ENCODE data around the gene LUC7L3.
"Not testable (repeated sequence)": the region's sequence is repeated elsewhere in the genome, so short reads cannot be mapped to it uniquely, and the experiment has no call there.

Gene LUC7L3

DNA sequence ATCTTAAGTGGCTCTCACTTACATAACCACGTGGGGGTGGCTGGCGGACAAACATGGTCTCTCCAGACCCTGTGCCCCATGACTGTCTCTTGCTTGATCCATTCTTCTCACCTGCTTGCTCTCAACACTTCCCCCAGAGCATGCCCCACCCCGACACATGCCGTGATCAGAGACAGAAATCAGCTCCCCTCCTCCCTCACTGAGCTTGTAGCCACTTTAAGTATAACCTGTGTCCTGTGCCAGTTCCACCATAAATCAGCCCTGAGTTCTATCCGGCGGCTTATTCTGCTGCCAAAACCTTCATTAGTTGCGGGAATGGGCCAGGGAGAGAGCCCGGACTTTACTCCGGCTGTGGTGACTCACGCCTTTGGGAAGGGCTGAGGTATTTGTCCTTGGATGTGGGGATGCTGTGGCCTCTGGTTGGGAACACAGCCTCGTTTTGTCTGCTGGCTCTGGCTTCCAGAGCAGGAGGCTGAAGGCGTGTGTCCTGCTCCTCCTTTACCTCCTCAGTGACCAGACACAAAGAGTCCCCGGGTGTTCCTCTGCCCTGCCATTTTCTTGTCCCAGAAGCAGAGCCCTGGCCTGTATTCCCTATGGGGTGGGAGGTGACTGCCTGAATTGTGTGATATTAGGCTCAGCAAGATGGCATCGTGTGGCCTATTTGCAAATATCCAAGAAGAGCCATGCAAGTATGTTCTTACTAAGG is 32.8 kb upstream of the LUC7L3 start:
- DNase-seq = no peak

DNA sequence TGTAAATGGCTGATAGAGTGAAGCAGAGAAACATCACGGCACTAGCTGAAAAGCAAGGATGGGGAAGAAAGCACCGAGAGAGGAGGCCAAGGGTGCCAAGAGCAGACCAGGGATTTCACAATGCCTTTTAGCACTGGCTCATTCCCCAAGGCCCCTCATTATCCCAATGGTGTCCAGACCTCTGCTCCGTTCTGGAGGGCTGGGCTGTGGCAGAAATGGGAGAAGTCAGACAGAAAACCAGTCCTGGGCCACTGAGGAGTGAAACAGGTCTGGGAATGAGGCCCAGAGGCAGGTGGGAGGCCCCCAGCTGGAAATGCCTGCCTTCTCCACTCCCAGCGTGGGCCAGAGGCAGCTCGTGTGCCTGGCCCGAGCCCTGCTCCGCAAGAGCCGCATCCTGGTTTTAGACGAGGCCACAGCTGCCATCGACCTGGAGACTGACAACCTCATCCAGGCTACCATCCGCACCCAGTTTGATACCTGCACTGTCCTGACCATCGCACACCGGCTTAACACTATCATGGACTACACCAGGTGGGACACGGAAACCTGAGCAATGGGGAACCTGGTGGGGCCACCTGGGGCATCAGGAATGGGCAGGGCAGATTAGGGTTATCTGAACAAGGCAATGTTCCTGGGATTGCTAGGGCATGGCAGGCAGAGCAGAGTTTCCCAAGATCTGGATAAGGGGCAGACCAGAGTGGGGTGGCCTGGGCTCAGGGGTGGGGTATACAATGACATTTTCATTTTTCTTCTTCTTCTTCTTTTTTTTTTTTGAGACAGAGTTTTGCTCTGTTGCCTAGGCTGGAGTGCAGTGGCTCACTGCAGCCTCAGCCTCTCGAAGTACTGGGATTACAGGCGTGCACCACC is 32.0 kb upstream of the LUC7L3 start:
- DNase-seq = no peak

DNA sequence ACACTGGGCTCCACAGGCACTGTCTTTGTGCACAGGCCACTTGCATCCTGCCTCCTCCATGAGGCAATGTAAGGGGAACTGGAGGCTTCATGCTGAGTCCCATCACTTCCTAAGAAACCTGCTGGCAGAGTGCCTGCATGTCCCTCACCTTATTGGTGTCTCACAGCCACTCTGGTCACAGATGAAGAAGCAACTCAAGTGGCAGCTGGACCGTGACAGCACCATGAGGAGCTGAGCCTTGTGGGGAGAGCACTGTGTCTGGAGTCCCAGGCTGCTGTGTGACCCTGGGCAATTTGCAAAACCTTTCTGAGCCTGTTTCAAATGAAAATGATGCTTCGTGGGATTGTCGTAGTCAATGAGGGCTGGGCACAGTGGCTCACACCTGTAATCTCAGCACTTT is 31.2 kb upstream of the LUC7L3 start:
- no peak for DNase-seq

DNA sequence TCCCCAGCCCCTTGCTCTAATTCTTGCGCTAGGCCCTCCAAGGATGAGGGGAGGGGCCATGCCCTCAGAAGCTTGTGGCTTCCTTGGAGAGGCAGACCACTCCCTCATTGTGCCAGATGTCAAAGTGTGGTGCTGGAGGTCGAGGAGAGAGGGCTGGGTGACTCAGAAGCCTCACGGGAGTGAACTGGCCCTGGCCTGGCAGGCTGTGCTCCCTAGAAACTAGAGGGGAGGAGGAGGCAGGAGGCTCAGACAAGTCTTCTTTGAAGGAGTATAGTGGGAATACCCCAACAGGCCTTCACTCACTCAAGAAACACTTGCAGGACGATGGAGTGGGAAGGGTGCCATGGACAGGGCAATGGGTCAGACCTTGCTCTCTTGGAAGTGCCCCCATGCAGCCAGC is 30.2 kb upstream of the LUC7L3 start:
- DNase-seq = no peak

DNA sequence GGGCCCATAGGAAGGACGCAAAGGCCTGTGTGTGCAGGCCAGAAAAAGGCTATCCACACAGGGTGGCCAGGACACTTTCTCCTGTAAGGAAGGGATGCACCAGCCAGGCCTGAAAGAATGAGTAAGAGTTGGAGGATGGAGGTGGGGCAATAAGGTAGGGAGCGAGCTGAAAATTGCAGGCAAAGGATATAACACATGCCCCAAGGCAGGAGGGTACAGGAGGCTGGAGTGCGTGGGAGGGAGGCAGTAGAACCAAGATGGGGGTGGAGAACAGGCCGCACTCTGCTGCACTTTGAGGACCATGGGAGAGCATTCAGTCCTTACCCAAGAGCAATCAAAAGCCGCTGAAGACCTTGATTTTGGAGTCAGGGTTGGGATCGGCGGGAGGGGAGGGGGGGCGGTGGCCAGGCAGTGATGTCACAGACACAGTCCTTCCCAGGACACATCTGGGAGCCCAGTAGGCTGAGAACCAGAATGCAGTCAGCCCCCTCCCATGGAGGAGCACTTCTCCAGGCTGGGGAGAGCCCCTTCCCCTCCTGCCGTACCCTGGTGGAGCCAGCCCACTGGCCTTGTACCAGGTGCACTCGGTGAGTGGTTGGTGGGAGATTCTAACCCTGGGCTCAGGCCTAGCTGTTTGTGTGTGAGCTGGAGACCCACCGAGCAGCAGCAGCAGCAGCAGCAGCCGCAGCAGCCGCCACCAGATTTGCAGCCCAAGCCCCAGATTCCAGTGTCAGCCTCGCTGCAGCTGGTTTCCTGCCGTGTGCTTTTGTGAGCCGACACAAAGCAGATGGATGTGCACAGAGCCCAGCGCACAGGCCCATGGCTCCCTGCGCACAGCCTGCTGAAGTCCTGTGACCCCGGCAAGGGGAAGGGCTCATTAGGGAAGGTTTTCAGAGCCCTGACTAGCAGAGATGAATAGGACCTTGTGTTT is 29.2 kb upstream of the LUC7L3 start:
- no peak for DNase-seq

DNA sequence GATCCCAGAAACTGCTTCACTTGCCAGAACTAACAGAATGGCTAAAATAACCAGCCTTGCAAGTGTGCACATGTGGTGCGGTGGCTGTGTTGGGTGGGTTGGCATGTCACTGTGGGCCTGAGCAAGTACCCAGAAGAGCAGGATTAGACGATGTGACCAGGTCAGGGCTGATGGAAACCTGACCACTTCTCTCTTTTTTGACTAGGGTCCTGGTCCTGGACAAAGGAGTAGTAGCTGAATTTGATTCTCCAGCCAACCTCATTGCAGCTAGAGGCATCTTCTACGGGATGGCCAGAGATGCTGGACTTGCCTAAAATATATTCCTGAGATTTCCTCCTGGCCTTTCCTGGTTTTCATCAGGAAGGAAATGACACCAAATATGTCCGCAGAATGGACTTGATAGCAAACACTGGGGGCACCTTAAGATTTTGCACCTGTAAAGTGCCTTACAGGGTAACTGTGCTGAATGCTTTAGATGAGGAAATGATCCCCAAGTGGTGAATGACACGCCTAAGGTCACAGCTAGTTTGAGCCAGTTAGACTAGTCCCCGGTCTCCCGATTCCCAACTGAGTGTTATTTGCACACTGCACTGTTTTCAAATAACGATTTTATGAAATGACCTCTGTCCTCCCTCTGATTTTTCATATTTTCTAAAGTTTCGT is 28.4 kb upstream of the LUC7L3 start:
- no peak for DNase-seq

DNA sequence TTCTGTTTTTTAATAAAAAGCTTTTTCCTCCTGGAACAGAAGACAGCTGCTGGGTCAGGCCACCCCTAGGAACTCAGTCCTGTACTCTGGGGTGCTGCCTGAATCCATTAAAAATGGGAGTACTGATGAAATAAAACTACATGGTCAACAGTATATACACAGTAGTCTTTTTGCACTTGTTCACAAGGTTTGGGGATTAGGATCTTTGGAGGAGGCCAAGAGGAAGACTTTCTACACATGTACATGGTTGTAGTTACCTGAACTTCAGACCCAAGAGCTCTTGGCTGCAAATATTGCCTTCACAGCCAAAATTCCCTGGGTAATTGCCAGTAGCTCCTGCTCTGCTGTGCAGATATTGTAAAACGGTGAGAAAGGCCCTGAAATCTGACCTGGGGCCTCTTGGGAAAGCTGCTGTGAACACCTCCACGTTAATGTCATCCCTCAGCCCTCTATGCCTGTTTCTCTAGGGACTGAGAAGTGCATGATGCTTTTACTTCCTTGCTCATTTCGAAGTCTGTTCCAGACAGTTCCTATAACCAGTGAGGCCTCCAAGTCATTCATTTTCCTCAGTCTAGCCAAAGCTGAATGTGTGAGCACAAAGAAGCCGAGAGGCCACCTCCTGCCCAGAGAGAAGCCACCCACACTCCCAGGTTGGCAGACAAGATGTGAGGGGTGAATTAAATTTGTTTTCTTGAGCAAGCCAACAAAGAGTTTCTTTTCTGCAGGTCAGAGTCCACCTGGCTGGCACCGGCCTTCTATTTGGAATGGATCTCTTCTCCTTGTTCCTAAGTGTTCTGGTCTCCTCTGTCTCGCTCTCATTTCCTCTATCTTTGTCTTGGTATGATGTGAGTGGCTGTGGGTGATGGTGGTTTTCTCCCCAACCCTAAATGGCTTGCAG is 27.6 kb upstream of the LUC7L3 start:
- DNase-seq = no peak

DNA sequence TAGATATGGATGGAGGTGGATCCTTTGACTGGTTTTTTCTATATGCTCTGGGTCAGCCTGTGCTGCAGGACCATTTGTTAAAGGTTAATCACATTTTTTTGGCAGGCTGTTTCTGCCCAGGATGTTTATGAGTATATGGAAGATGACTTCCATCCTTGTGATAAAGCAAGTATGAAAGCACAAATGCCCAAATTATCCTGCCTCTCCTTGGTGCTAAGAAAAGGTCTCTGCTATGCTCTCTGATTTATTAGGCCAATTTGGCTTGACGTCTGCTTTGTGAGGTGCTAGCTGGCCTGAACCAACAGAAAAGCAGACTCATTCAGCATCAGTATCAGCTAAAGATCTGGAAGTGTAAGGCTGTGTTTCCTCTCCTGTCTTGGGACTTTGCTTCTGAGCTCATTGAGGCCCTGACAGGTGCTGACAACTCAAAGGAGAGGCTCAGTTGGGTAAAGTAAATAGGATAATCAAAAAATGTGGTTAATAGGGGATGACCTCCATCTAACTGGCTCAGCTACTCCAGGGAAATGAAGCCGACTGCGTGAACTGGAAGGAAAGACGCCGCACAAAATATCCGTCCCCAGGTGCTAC is 26.9 kb upstream of the LUC7L3 start:
- no peak for DNase-seq

DNA sequence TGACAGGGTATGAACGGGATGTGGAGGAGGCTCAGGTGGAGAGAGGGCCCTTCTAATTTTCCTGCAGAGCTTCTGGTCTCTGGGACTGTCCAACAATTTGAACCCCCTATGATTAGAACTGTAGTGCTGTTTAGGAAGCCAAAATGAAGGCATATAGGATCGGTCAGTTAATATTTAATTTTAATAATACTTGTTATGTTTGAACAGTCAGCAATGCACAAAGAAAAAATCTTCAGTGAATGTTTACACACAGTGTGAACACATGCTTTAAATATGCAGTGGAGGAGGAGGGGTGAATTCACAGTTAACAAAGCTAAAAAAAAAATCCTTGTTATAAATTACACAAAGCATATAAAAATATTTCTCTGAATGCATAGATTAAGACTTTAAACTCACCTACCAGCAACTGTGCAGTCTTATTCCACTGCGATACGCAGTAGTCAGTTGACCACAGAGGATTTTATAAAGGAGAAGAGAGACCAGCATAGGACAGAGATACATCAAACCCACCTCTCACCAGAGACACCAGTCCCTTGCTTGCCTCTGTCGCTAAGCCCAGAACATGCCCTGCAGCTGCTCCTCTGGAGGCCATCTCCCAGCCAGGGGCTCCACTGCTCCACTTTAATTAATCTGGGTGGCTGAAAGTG is 26.2 kb upstream of the LUC7L3 start:
- no peak for DNase-seq

DNA sequence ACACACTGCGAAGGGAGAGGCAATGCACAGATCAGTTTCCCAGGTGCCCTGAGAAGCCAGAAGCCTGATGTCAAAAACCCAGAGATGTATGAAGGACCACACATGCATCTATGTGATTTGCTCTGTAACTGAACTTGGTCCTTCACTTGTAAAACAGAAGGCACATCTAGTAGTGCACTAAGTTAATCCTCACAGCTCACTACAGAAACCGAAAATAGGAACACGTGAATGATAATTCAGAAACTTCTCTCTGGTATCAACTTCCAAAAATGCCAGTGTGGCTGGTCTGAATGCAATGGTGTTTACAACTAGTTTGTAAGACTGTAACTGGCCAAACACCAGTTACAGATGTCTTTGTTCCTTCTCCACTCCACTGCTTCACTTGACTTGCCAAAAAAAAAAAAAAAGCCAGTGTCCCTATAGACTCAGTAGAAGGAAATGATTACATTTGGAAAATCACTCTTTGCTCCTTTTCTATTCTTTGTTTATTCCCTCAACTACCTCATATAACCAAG is 23.0 kb upstream of the LUC7L3 start:
- no peak for DNase-seq

DNA sequence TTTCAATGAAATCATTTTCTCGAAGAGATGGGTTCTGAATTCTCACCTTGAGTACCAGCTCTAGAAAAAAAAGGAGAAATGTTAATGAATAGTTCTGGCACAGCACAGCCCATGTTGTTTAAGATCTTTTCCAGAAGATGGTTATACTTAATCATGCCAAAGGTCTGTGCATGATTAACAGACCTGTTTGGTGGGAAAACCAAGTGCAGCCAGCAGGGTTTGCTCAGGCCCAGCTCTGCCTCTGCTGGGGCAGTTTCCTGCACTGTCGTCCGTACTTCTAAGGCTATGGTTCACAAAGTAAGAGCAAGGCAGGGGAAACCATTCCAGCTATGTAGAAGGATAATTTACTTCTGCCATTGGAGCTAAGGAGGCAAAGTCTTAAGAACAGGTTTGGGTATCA is 22.3 kb upstream of the LUC7L3 start:
- DNase-seq = no peak

DNA sequence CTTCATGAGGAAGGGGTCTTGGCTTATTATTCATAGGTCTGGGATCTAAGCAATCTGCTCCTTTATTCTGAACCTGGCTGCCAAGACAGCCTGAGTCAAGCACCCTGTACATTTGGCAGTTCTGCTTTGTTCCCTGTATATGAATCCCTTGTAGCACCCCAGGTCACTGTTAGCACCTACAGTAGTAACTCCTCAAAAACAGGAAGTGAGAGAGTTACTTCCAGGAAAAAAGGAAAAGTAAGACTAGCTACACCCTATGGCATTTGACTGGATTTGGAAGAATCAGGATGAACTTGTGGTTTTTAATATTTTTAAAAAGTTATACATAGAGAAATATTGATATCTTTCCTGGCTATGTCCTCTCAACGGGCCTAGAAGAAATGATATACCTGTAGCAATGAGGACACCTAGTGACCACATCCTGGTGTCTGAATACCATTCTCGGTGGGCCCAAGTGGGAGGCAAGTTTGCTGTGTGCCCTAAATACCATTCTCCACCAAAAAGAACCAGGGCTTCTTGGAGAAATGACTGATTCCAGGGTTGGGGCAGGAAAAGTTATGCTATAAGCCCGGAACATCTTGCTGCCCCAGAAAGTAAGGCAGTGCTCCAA is 21.6 kb upstream of the LUC7L3 start:
- DNase-seq = no peak

DNA sequence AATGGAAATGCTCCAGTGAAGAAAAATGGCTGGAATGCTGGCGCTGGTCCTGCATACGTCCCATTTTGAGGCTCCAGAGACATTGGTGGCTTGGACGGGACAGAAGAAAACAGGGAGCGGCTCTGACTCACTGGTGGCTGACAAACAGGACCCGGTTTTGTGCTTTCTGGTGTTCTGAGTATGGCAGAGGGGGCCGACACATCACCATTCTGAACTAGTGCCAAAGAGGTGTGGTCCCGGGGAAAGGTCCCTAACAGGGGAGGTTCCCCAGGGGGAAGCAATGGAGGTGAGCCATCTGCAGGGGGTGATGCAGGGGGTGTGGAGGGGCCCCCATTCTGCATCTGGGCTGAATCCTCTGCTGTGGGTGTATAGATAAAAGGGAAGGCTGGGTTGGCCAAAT is 20.0 kb upstream of the LUC7L3 start:
- DNase-seq = no peak

DNA sequence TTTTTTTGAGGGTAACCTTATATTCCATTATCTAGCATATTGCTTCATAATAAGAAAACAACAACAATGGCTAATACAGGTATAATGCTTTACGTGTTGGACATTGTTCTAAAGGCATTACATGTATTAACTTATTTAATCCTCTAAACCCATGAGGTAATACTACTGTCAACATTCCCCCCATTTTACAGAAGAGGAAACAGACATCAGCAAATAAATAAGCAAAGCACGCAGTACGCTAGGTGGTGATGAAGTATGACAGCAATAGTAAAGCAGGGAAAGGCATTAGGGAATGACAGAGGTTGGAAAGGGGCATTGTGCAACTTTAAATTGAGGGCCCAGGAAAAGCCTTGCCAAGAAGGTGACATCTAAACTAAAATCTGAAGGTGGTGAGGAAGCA is 16.2 kb upstream of the LUC7L3 start:
- DNase-seq = no peak

DNA sequence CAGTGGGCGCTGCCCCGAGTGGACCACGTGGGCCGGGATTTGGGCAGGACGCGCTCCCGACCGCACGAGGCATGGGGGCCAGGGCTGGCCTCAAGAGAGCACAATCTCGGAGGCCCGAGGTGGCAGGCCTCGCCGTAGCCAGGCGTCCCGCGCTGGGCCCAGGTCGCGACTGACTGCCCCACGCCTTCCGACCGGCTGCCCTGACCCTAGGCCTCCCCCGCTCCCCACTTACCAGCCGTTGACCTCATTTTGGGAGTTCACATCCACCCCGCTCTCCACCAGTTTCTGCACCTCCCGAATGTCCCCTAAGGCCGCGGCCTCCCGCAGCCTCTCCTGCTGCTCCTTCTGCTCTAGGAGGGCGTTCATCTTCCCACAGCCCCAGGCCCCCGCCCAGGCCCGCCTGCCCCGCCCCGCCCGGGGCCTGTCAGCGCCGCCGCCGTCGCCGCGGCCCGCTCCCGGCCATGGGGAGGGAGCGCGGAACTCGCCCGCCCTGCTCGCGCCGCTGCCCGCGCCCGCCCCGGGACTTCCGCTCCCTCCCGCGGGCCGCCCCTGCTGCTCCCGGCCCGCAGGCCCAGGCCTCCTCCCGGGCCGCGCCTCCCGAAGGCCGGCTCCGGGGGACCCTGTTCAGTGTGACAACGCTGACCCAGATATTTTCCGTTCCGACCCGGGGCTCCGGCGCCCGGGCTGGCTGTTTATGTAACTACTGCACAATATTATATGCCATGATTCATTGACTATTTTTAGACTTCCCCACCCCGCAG is 11.9 kb upstream of the LUC7L3 start, which contains the start of gene ANKRD40:
Gene ANKRD40, minus strand, starts transcription at position 626 of the 761 bp plus-strand sequence. Its CDS starts 260 bp downstream, at position 366.
- DNase-seq = peak; percentile 85

DNA sequence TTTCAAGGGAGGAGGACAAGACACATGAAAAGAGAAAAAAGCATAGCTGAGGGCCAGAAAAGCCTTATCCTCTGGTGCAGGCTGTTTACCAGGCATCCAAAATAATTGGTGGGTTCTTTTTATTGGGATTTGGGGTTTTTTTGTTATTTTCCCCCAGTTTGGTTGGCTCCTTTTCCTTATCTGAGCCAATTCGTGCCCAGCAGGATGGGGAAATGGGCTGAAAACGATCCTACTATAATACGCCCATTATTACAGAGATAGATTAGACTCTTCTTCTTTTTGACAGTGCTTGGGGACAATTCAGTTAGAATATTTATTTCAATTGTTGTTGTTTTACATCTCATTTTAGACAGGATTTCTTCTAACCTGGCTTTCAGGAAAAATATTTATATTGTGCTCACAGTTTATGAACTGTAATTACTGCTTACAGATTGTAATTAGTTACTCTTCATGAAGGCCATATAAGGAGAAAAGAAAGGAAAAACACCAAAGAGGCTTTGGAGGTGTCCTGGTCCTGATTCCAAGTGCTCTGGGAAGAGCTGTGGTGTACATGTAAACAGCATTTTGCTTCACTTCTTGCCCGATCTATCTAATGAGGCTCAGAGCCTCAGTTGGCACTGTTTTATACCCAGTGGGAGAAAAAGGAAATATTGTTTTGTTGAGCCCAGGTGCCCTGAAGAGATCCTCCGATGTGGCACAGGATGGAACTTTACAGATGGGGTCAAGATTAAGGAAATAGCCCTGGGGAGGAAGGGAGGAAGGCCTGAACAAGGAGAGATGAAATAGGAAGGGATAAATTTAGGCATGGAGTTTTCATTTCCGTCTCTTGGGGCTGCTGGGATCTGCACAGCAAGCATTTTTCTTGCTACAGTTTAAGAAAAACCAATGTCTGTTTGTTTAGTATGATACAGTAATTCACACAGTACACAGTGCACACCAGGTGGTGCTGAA is 11.1 kb upstream of the LUC7L3 start:
- no peak for DNase-seq

DNA sequence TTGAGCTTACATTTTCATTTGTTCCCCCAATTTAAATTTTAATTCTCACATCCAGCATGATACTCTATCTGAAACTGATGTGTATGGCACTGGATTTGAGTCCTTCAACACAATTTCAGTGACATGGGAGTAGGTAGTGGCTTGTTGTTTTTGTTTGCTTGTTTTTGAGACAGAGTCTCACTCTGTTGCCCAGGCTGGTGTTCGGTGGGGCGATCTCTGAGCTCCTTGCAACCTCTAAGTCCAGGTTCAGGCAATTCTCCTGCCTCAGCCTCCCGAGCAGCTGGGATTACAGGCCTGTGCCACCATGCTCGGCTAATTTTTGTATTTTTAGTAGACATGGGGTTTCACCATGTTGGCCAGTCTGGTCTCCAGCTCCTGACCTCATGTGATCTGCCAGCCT is 10.3 kb upstream of the LUC7L3 start:
- DNase-seq = not testable (repeated sequence)

DNA sequence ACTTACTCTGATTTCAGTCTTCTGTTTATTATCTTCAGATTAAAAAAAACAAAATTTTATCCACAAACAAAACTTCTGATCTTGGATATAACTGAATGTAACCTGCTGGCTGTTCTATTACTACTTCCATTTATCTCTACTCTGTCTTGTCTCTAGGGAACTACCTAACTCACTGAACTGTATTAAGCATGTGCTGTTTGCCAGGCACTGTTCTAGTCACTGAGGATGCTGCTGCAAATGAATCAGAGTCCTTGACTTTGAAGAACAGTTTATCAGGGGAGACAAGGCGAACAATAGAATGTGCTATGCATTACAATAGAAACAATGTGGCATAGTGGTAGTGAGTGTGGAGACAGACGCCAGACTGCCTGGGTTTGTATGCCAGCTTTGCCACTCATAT is 9.4 kb upstream of the LUC7L3 start:
- DNase-seq = no peak
